Activated naive CD4-positive, alpha-beta T cell treated with anti-CD3 and anti-CD28 coated beads, Interleukin-2, amount 50 U/mL, for 24 hours (primary cell): ENCODE data around the gene HNRNPC.
"Not testable (repeated sequence)": the region's sequence is repeated elsewhere in the genome, so short reads cannot be mapped to it uniquely, and the experiment has no call there.

Experiments
- H3K27ac Mint-ChIP-seq: one replicate; pipeline ENCODE4 v1.8.0; 2021; ENCODE audit warnings: mild to moderate bottlenecking, mixed read lengths
- H3K27me3 Mint-ChIP-seq: one replicate; pipeline ENCODE4 v1.8.0; 2021; ENCODE audit warnings: mixed read lengths
- H3K36me3 Mint-ChIP-seq: one replicate; pipeline ENCODE4 v1.8.0; 2021; ENCODE audit warnings: mixed read lengths
- H3K4me1 Mint-ChIP-seq: one replicate; pipeline ENCODE4 v1.8.0; 2021; ENCODE audit warnings: mixed read lengths
- H3K4me3 Mint-ChIP-seq: one replicate; pipeline ENCODE4 v1.8.0; 2021; ENCODE audit warnings: mild to moderate bottlenecking, mixed read lengths
- H3K9me3 Mint-ChIP-seq: one replicate; pipeline ENCODE4 v1.8.0; 2021; ENCODE audit warnings: mixed read lengths

The HNRNPC gene

GRCh38 chr14:21287168-21287567, 17.9 kb upstream of the HNRNPC start:
- H3K36me3 Mint-ChIP-seq, result peaks cover 1% of the 10 kb centered on the region
- H3K9me3 Mint-ChIP-seq, result no peaks in the 10 kb centered on the region
- H3K27ac Mint-ChIP-seq, result no peak overlapping the region
- no peaks in the 10 kb centered on the region for H3K27me3 Mint-ChIP-seq
- H3K4me3 Mint-ChIP-seq, result no peak overlapping the region
- H3K4me1 Mint-ChIP-seq, result no peaks in the 10 kb centered on the region

GRCh38 chr14:21286516-21286915, 17.3 kb upstream of the HNRNPC start:
- H3K4me3 Mint-ChIP-seq, H3K27ac Mint-ChIP-seq, H3K4me1 Mint-ChIP-seq, H3K9me3 Mint-ChIP-seq, H3K36me3 Mint-ChIP-seq, H3K27me3 Mint-ChIP-seq: not testable (repeated sequence)

- not testable (repeated sequence) for H3K27ac Mint-ChIP-seq
These were observed 12.7 kb upstream of the HNRNPC start for GRCh38 chr14:21281917-21282316.

GRCh38 chr14:21279783-21280182, 10.5 kb upstream of the HNRNPC start, which contains the start of gene RPGRIP1:
RPGRIP1 (plus strand) TSS chr14:21280083; CDS start chr14:21287977, 7,894 bp downstream.
- H3K4me1 Mint-ChIP-seq, result no peaks in the 10 kb centered on the region
- no peak within 1 kb of the TSS for H3K27ac Mint-ChIP-seq
- no peak within 1 kb of the TSS for H3K4me3 Mint-ChIP-seq
- no peaks in the 10 kb centered on the region for H3K27me3 Mint-ChIP-seq
- H3K36me3 Mint-ChIP-seq, result no peaks in the 10 kb centered on the region
- H3K9me3 Mint-ChIP-seq, result no peaks in the 10 kb centered on the region

More at GRCh38 chr14:21281917-21282316, 12.7 kb upstream of the HNRNPC start:
- H3K9me3 Mint-ChIP-seq, H3K4me3 Mint-ChIP-seq, H3K36me3 Mint-ChIP-seq, H3K27me3 Mint-ChIP-seq, H3K4me1 Mint-ChIP-seq: not testable (repeated sequence)

GRCh38 chr14:21278632-21279031, 9.4 kb upstream of the HNRNPC start:
- Mint-ChIP-seq H3K36me3 (no peaks in the 10 kb centered on the region), H3K27ac (no peak overlapping the region), H3K27me3 (no peaks in the 10 kb centered on the region)

GRCh38 chr14:21275261-21275858, 6.1 kb upstream of the HNRNPC start:
- Mint-ChIP-seq H3K4me3 (no peak overlapping the region), H3K27me3 (no peaks in the 10 kb centered on the region), H3K4me1 (no peaks in the 10 kb centered on the region), H3K9me3 (no peaks in the 10 kb centered on the region), H3K36me3 (no peaks in the 10 kb centered on the region), H3K27ac (peak overlapping the region; percentile 48)

More at GRCh38 chr14:21278632-21279031, 9.4 kb upstream of the HNRNPC start:
- no peaks in the 10 kb centered on the region for H3K9me3 Mint-ChIP-seq
- no peaks in the 10 kb centered on the region for H3K4me1 Mint-ChIP-seq
- no peak overlapping the region for H3K4me3 Mint-ChIP-seq

- not testable (repeated sequence) for H3K4me1 Mint-ChIP-seq, H3K27ac Mint-ChIP-seq, H3K4me3 Mint-ChIP-seq, H3K9me3 Mint-ChIP-seq, H3K27me3 Mint-ChIP-seq
- H3K36me3 Mint-ChIP-seq, result peaks cover 11% of the 10 kb centered on the region
These were observed 3.4 kb upstream of the HNRNPC start for GRCh38 chr14:21272661-21273060.

GRCh38 chr14:21268617-21269251, 508 bp downstream of the HNRNPC start:
- H3K4me1 Mint-ChIP-seq, result peaks cover 29% of the 10 kb centered on the region

GRCh38 chr14:21267886-21268616, 1.2 kb downstream of the HNRNPC start:
- no peaks in the 10 kb centered on the region for H3K9me3 Mint-ChIP-seq
- H3K36me3 Mint-ChIP-seq, result peaks cover 41% of the 10 kb centered on the region
- H3K27me3 Mint-ChIP-seq, result no peaks in the 10 kb centered on the region
- peak overlapping the region; percentile 99 for H3K4me3 Mint-ChIP-seq
- peaks cover 36% of the 10 kb centered on the region for H3K4me1 Mint-ChIP-seq
- peak overlapping the region; percentile 100 for H3K27ac Mint-ChIP-seq

More at GRCh38 chr14:21268617-21269251, 508 bp downstream of the HNRNPC start:
- Mint-ChIP-seq H3K4me3 (peak overlapping the region; percentile 99), H3K27ac (peak overlapping the region; percentile 100), H3K9me3 (no peaks in the 10 kb centered on the region), H3K27me3 (no peaks in the 10 kb centered on the region), H3K36me3 (peaks cover 36% of the 10 kb centered on the region)

- peaks cover 47% of the 10 kb centered on the region for H3K36me3 Mint-ChIP-seq
- peak overlapping the region; percentile 100 for H3K27ac Mint-ChIP-seq
- H3K4me1 Mint-ChIP-seq, result peaks cover 42% of the 10 kb centered on the region
- no peaks in the 10 kb centered on the region for H3K27me3 Mint-ChIP-seq
- no peaks in the 10 kb centered on the region for H3K9me3 Mint-ChIP-seq
- peak overlapping the region; percentile 99 for H3K4me3 Mint-ChIP-seq
These were observed 1.8 kb downstream of the HNRNPC start for GRCh38 chr14:21267431-21267845.

GRCh38 chr14:21264025-21264801, 5.0 kb downstream of the HNRNPC start:
- H3K4me3 Mint-ChIP-seq, result peak overlapping the region; percentile 99
- peak overlapping the region; percentile 97 for H3K27ac Mint-ChIP-seq
- peaks cover 61% of the 10 kb centered on the region for H3K36me3 Mint-ChIP-seq
- H3K9me3 Mint-ChIP-seq, result no peaks in the 10 kb centered on the region
- H3K4me1 Mint-ChIP-seq, result peaks cover 56% of the 10 kb centered on the region
- H3K27me3 Mint-ChIP-seq, result no peaks in the 10 kb centered on the region

GRCh38 chr14:21263284-21264024, 5.8 kb downstream of the HNRNPC start:
- H3K27me3 Mint-ChIP-seq, result no peaks in the 10 kb centered on the region
- peak overlapping the region; percentile 97 for H3K27ac Mint-ChIP-seq
- H3K36me3 Mint-ChIP-seq, result peaks cover 67% of the 10 kb centered on the region
- H3K4me3 Mint-ChIP-seq, result peak overlapping the region; percentile 99
- H3K9me3 Mint-ChIP-seq, result no peaks in the 10 kb centered on the region
- H3K4me1 Mint-ChIP-seq, result peaks cover 63% of the 10 kb centered on the region

GRCh38 chr14:21262410-21262809, 6.8 kb downstream of the HNRNPC start:
- Mint-ChIP-seq H3K27me3 (no peaks in the 10 kb centered on the region), H3K9me3 (no peaks in the 10 kb centered on the region), H3K36me3 (peaks cover 61% of the 10 kb centered on the region), H3K27ac (peak overlapping the region; percentile 78), H3K4me1 (peaks cover 74% of the 10 kb centered on the region), H3K4me3 (peak overlapping the region; percentile 99)

- Mint-ChIP-seq H3K36me3 (peaks cover 63% of the 10 kb centered on the region), H3K4me3 (peak overlapping the region; percentile 99), H3K27ac (peak overlapping the region; percentile 57), H3K9me3 (no peaks in the 10 kb centered on the region), H3K4me1 (peaks cover 79% of the 10 kb centered on the region), H3K27me3 (no peaks in the 10 kb centered on the region)
These were observed 7.4 kb downstream of the HNRNPC start for GRCh38 chr14:21261824-21262223.
